Activated T-helper 17 cell treated with anti-CD3 and anti-CD28 coated beads, Interleukin-2, amount 50 U/mL, for 72 hours (primary cell): ENCODE data around the gene HMGCS1. TPM values are rescaled to one million over a fixed set of nuclear protein-coding genes. Genes with fewer than 3 reads are reported as not detected.
A peak's percentile ranks its signal among the peaks of the same experiment; 100 is the strongest.

Experiments used
- ATAC-seq: fragments of 150-1000 bp; cut with Tn5 transposase; replicated peaks from 2 replicates; pipeline ENCODE4 v1.10.0; 2021; ENCODE audit warnings: mild to moderate bottlenecking, moderate library complexity
- H3K27ac Mint-ChIP-seq: one replicate; pipeline ENCODE4 v1.8.0; 2022; ENCODE audit warnings: mixed read lengths
- H3K27me3 Mint-ChIP-seq: one replicate; pipeline ENCODE4 v1.8.0; 2022; ENCODE audit warnings: mixed read lengths
- H3K36me3 Mint-ChIP-seq: one replicate; pipeline ENCODE4 v1.8.0; 2022; ENCODE audit warnings: low read depth, mild to moderate bottlenecking, mixed read lengths
- H3K4me1 Mint-ChIP-seq: one replicate; pipeline ENCODE4 v1.8.0; 2022; ENCODE audit warnings: mixed read lengths
- H3K4me3 Mint-ChIP-seq: one replicate; pipeline ENCODE4 v1.8.0; 2022; ENCODE audit warnings: mild to moderate bottlenecking, mixed read lengths
- H3K9me3 Mint-ChIP-seq: one replicate; pipeline ENCODE4 v1.8.0; 2022; ENCODE audit warnings: mixed read lengths
- total RNA-seq, 2 donors: library from RNA; stranded (reverse); gene quantifications; one replicate each; pipeline ENCODE4 v1.2.3, GENCODE V29; 2022

The HMGCS1 gene
- total RNA-seq, 2 donors from 2014 or later = 90.2 to 108 TPM

- Mint-ChIP-seq H3K27ac (peak overlapping the region; percentile 97), H3K27me3 (no peaks in the 10 kb centered on the region), H3K4me3 (peak overlapping the region; percentile 80), H3K4me1 (peaks cover 44% of the 10 kb centered on the region), H3K9me3 (no peaks in the 10 kb centered on the region), H3K36me3 (peaks cover 98% of the 10 kb centered on the region)
- ATAC-seq = no peak
Measured at GRCh38 chr5:43303242-43303641, 10.0 kb downstream of the HMGCS1 start.

GRCh38 chr5:43302481-43302880 lies 10.7 kb downstream of the HMGCS1 start:
- ATAC-seq = no peak
- H3K4me3 Mint-ChIP-seq = peak overlapping the region; percentile 80
- H3K27me3 Mint-ChIP-seq = no peaks in the 10 kb centered on the region
- H3K27ac Mint-ChIP-seq = peak overlapping the region; percentile 97
- no peaks in the 10 kb centered on the region for H3K9me3 Mint-ChIP-seq
- peaks cover 38% of the 10 kb centered on the region for H3K4me1 Mint-ChIP-seq
- H3K36me3 Mint-ChIP-seq = peaks cover 98% of the 10 kb centered on the region

- no peak for ATAC-seq
- Mint-ChIP-seq H3K36me3 (peaks cover 98% of the 10 kb centered on the region), H3K4me1 (peaks cover 38% of the 10 kb centered on the region), H3K9me3 (no peaks in the 10 kb centered on the region), H3K4me3 (peak overlapping the region; percentile 80), H3K27me3 (no peaks in the 10 kb centered on the region), H3K27ac (peak overlapping the region; percentile 97)
Measured at GRCh38 chr5:43301653-43302091, 11.5 kb downstream of the HMGCS1 start.

GRCh38 chr5:43300112-43300511 lies 13.1 kb downstream of the HMGCS1 start:
- Mint-ChIP-seq H3K36me3 (peaks cover 100% of the 10 kb centered on the region), H3K27me3 (no peaks in the 10 kb centered on the region), H3K27ac (no peak overlapping the region), H3K9me3 (no peaks in the 10 kb centered on the region), H3K4me3 (no peak overlapping the region), H3K4me1 (peaks cover 41% of the 10 kb centered on the region)
- ATAC-seq = no peak

- no peak overlapping the region for H3K27ac Mint-ChIP-seq
- no peaks in the 10 kb centered on the region for H3K27me3 Mint-ChIP-seq
- peaks cover 31% of the 10 kb centered on the region for H3K4me1 Mint-ChIP-seq
- peaks cover 100% of the 10 kb centered on the region for H3K36me3 Mint-ChIP-seq
- no peaks in the 10 kb centered on the region for H3K9me3 Mint-ChIP-seq
- no peak for ATAC-seq
- H3K4me3 Mint-ChIP-seq = no peak overlapping the region
Measured at GRCh38 chr5:43298443-43298842, 14.8 kb downstream of the HMGCS1 start.

GRCh38 chr5:43296835-43297234 lies 16.4 kb downstream of the HMGCS1 start:
- peaks cover 17% of the 10 kb centered on the region for H3K4me1 Mint-ChIP-seq
- no peak overlapping the region for H3K27ac Mint-ChIP-seq
- no peak for ATAC-seq
- H3K9me3 Mint-ChIP-seq = no peaks in the 10 kb centered on the region
- H3K36me3 Mint-ChIP-seq = peaks cover 100% of the 10 kb centered on the region
- H3K4me3 Mint-ChIP-seq = no peak overlapping the region
- no peaks in the 10 kb centered on the region for H3K27me3 Mint-ChIP-seq

GRCh38 chr5:43295202-43295601 lies 18.0 kb downstream of the HMGCS1 start:
- Mint-ChIP-seq H3K36me3 (peaks cover 100% of the 10 kb centered on the region), H3K4me1 (peaks cover 5% of the 10 kb centered on the region), H3K4me3 (no peak overlapping the region), H3K27me3 (no peaks in the 10 kb centered on the region), H3K9me3 (no peaks in the 10 kb centered on the region), H3K27ac (no peak overlapping the region)
- no peak for ATAC-seq

- Mint-ChIP-seq H3K4me1 (peaks cover 5% of the 10 kb centered on the region), H3K36me3 (peaks cover 100% of the 10 kb centered on the region), H3K27ac (peak overlapping the region; percentile 15), H3K27me3 (no peaks in the 10 kb centered on the region), H3K4me3 (no peak overlapping the region), H3K9me3 (no peaks in the 10 kb centered on the region)
- ATAC-seq = no peak
Measured at GRCh38 chr5:43294226-43294625, 19.0 kb downstream of the HMGCS1 start.

- H3K36me3 Mint-ChIP-seq = peaks cover 92% of the 10 kb centered on the region
- H3K9me3 Mint-ChIP-seq = no peaks in the 10 kb centered on the region
- no peak overlapping the region for H3K27ac Mint-ChIP-seq
Measured at GRCh38 chr5:43290726-43291125, 22.5 kb downstream of the HMGCS1 start.

GRCh38 chr5:43288269-43288831 lies 24.9 kb downstream of the HMGCS1 start:
- Mint-ChIP-seq H3K4me1 (no peaks in the 10 kb centered on the region), H3K27ac (no peak overlapping the region), H3K36me3 (peaks cover 68% of the 10 kb centered on the region), H3K27me3 (no peaks in the 10 kb centered on the region), H3K4me3 (no peak overlapping the region), H3K9me3 (no peaks in the 10 kb centered on the region)
- no peak for ATAC-seq

More at GRCh38 chr5:43290726-43291125, 22.5 kb downstream of the HMGCS1 start:
- Mint-ChIP-seq H3K27me3 (no peaks in the 10 kb centered on the region), H3K4me3 (no peak overlapping the region), H3K4me1 (peaks cover 5% of the 10 kb centered on the region)
- ATAC-seq = no peak

GRCh38 chr5:43287493-43287892 lies 25.7 kb downstream of the HMGCS1 start:
- no peak for ATAC-seq
- Mint-ChIP-seq H3K9me3 (no peaks in the 10 kb centered on the region), H3K4me3 (no peak overlapping the region), H3K27ac (no peak overlapping the region), H3K36me3 (peaks cover 59% of the 10 kb centered on the region), H3K4me1 (no peaks in the 10 kb centered on the region), H3K27me3 (no peaks in the 10 kb centered on the region)

- Mint-ChIP-seq H3K36me3 (peaks cover 51% of the 10 kb centered on the region), H3K27ac (no peak overlapping the region), H3K27me3 (no peaks in the 10 kb centered on the region), H3K9me3 (no peaks in the 10 kb centered on the region), H3K4me1 (peaks cover 6% of the 10 kb centered on the region), H3K4me3 (no peak overlapping the region)
- ATAC-seq = peak; percentile 30
Measured at GRCh38 chr5:43286623-43287022, 26.6 kb downstream of the HMGCS1 start.

- Mint-ChIP-seq H3K4me3 (no peak overlapping the region), H3K27me3 (no peaks in the 10 kb centered on the region), H3K36me3 (peaks cover 5% of the 10 kb centered on the region), H3K9me3 (no peaks in the 10 kb centered on the region), H3K4me1 (peaks cover 7% of the 10 kb centered on the region), H3K27ac (peak overlapping the region; percentile 51)
- ATAC-seq = peak; percentile 84
Measured at GRCh38 chr5:43281840-43282658, 31.2 kb downstream of the HMGCS1 start.

- no peak overlapping the region for H3K27ac Mint-ChIP-seq
- H3K27me3 Mint-ChIP-seq = no peaks in the 10 kb centered on the region
- no peak for ATAC-seq
Measured at GRCh38 chr5:43279548-43280274, 33.5 kb downstream of the HMGCS1 start.

More at GRCh38 chr5:43279548-43280274, 33.5 kb downstream of the HMGCS1 start:
- H3K9me3 Mint-ChIP-seq = no peaks in the 10 kb centered on the region
- no peak overlapping the region for H3K4me3 Mint-ChIP-seq
- H3K36me3 Mint-ChIP-seq = no peaks in the 10 kb centered on the region
- peaks cover 7% of the 10 kb centered on the region for H3K4me1 Mint-ChIP-seq
